Neural crest cell (in vitro differentiated cells): Measurements from ENCODE around the gene R3HDM4. TPM values are rescaled to one million over a fixed set of nuclear protein-coding genes. Genes with fewer than 3 reads are reported as not detected.

Experiments used
- DNase-seq: peaks from one replicate; pipeline ENCODE4 v3.0.0; 2021; ENCODE audit warnings: low read depth, mixed read lengths, low spot score
- H3K27ac Mint-ChIP-seq: one replicate; pipeline ENCODE4 v1.8.0; 2021; ENCODE audit warnings: mild to moderate bottlenecking, mixed read lengths; ENCODE audit not compliant: unreplicated experiment
- H3K27me3 Mint-ChIP-seq: 2 replicates; pipeline ENCODE4 v1.8.0; 2021; ENCODE audit warnings: low read depth, mild to moderate bottlenecking, mixed read lengths
- H3K36me3 Mint-ChIP-seq: 2 replicates; pipeline ENCODE4 v1.8.0; 2021; ENCODE audit warnings: low read depth, mild to moderate bottlenecking, mixed read lengths
- H3K4me1 Mint-ChIP-seq: 2 replicates; pipeline ENCODE4 v1.8.0; 2021; ENCODE audit warnings: mixed read lengths
- H3K4me3 Mint-ChIP-seq: one replicate; pipeline ENCODE4 v1.8.0; 2021; ENCODE audit warnings: mild to moderate bottlenecking, mixed read lengths
- H3K9me3 Mint-ChIP-seq: 2 replicates; pipeline ENCODE4 v1.8.0; 2021; ENCODE audit warnings: mixed read lengths
- CTCF ChIP-seq: fragments of 200-600 bp; sonication (generic); conservative IDR thresholded peaks from 2 replicates; pipeline ENCODE4 v1.5.0; 2021; ENCODE audit warnings: antibody characterized with exemption, mild to moderate bottlenecking
- total RNA-seq: library from RNA; stranded (reverse); gene quantifications from 2 replicates; pipeline ENCODE4 v1.2.1, GENCODE V29; 2021

The R3HDM4 gene
- total RNA-seq, 1 donor from 2014 or later: 50.9 TPM

DNA sequence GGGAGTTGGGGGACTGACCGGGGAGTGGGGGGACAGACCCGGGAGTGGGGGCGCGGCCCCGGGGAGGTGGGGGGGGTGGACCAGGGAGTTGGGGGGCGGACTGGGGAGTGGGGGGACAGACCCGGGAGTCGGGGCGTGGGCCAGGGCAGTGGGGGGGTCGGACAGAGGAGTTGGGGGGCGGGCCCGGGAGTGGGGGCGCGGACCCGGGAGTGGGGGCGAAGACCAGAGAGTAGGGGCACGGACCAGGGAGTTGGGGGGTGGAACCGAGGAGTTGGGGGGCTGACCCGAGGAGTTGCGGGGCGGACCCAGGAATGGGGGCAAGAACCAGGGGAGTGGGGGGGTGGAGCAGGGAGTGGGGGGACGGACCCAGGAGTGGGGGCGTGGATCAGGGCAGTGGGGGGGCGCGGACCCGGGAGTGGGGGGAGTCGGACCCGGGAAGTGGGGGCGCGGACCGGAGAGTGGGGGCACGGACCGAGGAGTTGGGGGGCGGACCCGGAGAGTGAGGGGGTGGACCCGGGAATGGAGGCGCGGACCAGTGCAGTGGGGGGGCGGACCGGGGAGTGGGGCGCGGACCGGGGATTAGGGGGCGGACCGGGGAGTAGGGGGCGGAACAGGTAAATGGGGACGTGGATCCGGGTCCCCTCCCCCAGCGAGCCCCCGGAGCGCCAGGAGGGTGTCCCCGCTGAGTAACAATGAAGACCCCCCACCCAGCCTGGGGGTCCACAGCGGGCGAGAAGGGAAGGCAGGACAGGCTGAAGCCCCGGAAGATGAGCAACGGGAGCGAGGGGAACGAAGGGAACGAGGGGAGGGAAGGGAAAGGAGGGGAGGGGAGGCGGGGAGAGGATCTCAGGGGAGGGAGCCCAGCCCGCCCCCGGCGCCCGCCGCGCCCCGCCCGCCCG is 589 bp downstream of the R3HDM4 start:
- TF ChIP-seq CTCF: no peak
- Mint-ChIP-seq H3K36me3 (no peaks in the 10 kb centered on the region), H3K27ac (no peak overlapping the region), H3K9me3 (no peaks in the 10 kb centered on the region), H3K27me3 (peaks cover 10% of the 10 kb centered on the region), H3K4me3 (peak overlapping the region; percentile 72), H3K4me1 (no peaks in the 10 kb centered on the region)
- DNase-seq: no peak

- Mint-ChIP-seq H3K9me3 (no peaks in the 10 kb centered on the region), H3K4me3 (peak overlapping the region; percentile 84), H3K27me3 (peaks cover 6% of the 10 kb centered on the region), H3K36me3 (no peaks in the 10 kb centered on the region), H3K4me1 (no peaks in the 10 kb centered on the region), H3K27ac (no peak overlapping the region)
- no peak for TF ChIP-seq CTCF
- no peak for DNase-seq
Measured at GRCh38 chr19:911197-912033, 1.6 kb downstream of the R3HDM4 start.

- Mint-ChIP-seq H3K27me3 (no peaks in the 10 kb centered on the region), H3K4me3 (no peak overlapping the region), H3K4me1 (no peaks in the 10 kb centered on the region), H3K27ac (no peak overlapping the region), H3K9me3 (no peaks in the 10 kb centered on the region), H3K36me3 (no peaks in the 10 kb centered on the region)
- no peak for DNase-seq
- no peak for TF ChIP-seq CTCF
Measured at GRCh38 chr19:907183-907853, 5.7 kb downstream of the R3HDM4 start.

DNA sequence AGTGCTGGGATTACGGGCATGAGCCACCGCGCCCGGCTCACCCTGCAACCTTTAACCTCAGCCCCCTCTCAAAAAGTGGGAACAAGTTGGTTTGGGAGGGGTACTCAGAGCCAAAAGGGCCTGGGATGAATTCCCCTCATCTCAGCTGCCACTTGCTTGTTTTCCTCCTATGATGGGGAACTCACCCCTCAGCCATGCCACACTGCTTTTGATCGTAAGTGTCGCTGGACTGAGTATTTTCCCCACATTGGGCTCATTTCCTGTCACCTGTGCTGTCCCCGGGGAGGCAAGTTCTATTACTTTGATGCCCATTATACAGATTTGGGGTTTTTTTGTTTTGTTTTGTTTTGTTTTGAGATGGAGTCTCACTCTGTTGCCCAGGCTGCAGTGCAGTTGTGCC is 6.5 kb downstream of the R3HDM4 start:
- Mint-ChIP-seq H3K27me3 (no peaks in the 10 kb centered on the region), H3K4me3 (no peak overlapping the region), H3K4me1 (no peaks in the 10 kb centered on the region), H3K36me3 (no peaks in the 10 kb centered on the region), H3K9me3 (no peaks in the 10 kb centered on the region), H3K27ac (no peak overlapping the region)
- TF ChIP-seq CTCF: no peak
- no peak for DNase-seq

- Mint-ChIP-seq H3K4me3 (no peak overlapping the region), H3K27me3 (no peaks in the 10 kb centered on the region), H3K4me1 (no peaks in the 10 kb centered on the region), H3K9me3 (no peaks in the 10 kb centered on the region), H3K27ac (no peak overlapping the region), H3K36me3 (no peaks in the 10 kb centered on the region)
- no peak for TF ChIP-seq CTCF
- no peak for DNase-seq
Measured at GRCh38 chr19:904545-904944, 8.5 kb downstream of the R3HDM4 start.
